GM21619 (cell line): ENCODE measurements around the gene DIAPH3.

Source experiments
- ATAC-seq: cut with Tn5 transposase; IDR thresholded peaks from one replicate; pipeline ENCODE4 v1.9.1; 2021; ENCODE audit not compliant: unreplicated experiment

DIAPH3 gene

DNA sequence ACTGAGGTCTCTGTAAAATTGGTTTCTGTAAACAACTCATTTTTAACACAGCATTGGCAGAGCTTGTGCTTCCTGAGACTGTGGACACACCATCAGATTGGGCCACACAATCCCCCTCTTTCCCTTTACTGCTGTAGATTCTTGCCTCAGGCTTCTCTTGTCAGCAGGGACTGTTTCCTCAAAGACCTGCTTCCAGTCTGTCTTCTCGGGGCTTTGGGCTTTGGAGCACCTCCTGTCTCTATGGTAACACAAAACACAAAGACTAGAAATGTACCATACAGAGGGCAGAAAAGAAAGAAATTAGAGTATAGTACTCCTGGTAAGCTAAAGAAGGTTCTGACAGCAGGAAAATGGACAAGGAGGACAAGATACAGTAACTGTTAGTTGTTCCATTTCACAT lies 484.5 kb downstream of the DIAPH3 start:
- no peak for ATAC-seq

DNA sequence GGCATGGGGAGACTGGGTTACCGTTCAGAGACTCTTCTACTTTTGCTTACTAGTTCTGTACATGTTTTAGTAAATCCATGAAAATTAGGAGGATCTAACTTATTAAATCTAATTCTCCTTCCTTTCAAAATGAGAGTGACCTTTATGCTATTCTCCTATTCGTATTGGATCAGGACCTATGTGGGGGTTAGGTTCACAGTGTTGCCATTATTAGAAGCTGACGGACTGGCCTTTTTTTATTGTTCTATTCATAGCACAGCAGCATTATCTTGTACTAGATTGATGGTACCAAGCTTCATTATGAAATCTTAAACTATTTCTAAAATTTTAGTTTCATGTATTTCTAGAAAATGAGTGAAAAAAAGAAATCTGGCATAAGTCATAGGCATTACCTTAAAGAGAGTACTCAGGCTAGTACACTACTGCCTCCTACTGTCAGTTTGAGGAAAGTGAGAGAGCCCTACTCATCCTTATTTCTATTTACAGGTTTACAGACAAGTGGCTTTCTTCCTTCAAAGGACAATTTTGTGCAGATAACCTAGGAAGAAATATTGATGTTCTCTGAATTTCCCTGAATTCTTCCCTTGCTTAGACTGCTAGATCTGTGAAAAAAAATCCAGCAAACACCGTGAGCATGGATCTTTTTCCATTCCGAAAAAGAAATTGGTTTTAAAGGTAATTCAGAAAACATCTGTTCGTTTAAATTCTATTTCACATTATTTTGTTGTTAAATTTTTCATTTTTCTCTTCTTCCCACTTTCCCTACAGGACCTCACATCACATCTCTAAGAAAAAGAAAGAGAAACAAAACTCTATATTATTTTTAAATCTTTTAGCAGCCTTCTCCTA lies 485.5 kb downstream of the DIAPH3 start:
- no peak for ATAC-seq

DNA sequence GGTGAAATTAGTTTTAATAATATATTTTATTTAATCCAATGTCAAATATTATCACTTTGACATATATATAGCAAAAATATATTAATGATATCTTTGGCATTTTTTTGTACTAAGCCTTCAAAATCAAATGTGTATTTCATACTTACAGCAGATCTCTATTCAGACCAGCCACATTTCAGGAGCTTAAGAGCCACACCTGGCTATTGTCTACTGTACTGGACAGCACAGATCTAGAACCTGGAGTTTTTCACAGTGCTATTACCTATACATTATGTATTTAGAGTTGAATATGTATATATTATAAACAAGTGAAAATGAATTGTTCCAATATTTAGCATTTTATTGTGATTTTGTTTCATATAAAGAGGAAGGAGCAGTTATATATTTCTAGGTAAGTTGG lies 486.3 kb downstream of the DIAPH3 start:
- no peak for ATAC-seq

DNA sequence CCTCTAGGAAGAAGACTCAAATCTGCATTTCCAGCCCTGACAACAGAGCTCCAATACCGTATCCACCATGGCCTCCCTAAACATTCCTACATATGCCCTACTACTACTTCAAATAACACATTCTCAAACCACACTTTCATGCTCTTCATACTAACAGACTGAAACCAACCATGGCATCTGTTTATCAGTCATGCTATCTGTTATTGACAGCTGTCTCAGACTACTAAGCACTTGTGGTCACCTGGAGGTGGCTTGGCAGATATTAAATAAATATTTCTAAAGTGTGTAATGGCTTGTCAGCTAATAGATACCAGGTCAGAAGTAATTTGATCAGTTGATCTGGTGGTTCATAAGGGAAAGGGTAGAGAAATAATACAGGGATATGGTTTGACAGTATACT lies 489.1 kb downstream of the DIAPH3 start:
- no peak for ATAC-seq

DNA sequence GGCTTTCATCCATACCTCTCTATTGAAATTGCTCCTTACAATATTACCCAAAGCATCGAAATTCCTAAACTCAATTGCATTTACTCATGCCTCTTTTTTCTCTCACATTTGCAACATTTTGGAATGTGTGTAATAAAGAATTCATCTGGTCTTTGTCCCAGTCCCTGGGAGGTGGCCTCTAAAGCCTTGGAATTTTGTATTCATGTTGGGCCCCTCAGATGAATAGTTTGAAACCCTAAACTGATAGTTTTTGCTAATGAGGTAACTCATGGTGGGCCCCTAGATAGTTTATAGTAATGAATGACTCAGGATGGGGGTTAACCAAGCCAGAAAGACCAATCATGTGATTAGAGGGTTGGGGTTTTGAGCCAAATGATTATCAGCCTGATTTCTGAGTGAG lies 490.4 kb downstream of the DIAPH3 start:
- ATAC-seq, result no peak

DNA sequence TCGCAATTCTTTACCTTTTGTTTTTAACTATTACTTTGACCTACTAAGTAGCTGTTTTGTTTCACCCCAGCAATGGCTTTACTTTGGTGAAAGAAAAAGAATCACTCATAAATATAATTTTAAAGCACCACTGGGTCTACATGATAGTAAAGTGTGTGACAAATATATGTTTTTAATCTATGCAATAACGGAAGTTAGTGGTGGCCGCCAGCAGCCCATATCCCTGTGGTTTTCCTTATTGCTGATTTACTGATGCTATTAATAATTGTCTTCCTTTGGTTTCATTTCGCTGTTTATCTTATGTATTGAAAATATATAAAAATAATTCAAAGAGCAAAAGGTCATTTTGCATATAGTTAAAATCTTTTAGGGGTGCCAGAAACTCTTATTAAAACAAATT lies 491.3 kb downstream of the DIAPH3 start:
- ATAC-seq, result no peak

DNA sequence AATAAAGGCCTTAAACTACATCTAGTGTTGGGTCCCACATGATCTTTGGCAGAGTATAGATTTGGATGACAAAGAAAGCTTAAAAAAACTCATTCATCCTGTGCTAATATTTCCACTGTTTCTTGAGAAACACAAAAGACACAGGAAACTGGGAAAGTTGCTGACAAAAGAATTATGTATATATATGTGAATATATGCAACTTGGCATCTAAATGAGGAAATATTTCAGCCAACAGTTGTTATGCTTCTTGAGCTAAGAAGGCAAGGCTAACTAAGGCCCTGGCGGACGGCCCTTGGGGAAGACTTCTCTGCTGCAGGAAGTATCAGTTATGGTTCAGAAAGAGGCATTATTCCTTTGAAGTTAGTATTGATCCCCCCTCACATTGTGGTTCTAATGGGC lies 491.8 kb downstream of the DIAPH3 start:
- no peak for ATAC-seq

DNA sequence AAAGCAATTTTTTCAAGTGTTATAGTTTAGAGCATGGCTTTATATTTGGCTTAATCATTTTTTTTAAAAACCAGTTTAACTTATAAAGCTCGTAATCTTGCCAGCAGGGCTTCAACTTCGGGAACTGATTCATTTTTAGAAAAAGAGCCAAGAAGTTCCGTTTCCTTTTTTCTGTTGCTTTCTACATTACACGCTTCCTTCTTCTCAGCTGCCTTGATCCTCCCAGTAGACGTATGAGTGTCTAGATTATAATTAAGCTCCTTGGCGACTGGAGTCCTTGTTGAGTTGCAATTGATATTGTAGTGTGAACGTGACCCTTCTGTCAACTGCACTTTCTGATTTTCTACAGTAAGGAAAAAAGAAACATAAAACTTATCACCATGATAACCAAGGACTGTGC lies 497.2 kb downstream of the DIAPH3 start:
- ATAC-seq, result peak; percentile 48

DNA sequence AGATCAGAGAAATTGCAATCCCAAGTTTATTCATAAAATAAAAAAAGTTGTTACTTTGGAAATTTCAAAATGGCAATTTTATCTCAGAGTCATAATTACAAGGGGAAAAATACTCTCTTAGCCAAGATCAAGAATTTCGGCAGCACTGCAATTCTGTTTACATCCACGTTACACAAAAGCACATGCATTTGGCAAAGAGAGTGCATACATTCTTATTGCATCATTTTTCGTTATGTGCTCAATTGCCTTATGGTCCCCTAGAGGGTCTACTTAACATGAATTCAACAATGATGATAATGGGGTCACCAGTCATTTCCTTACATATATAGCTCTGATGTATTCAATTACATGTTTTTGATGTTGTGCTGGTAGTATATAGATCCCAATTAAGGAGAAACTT lies 498.0 kb downstream of the DIAPH3 start:
- no peak for ATAC-seq

DNA sequence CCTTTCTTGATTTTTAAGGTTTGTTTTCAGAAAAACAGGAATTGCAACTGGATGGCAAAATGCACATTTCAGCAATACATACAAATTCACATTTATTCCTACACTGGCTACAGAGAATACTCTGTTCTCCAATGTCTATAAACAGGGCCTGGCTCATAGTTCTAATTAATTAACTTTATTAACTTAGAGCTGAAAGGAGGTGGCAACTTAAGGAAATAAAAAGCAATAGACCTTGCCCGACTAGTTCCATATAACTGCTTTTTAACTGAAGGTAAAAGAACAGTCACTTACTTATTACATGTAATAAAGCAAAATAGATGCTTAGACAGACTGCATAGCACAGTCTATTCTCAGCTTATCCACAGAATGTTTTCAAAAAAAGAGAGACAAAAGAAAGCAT lies 498.5 kb downstream of the DIAPH3 start:
- no peak for ATAC-seq

DNA sequence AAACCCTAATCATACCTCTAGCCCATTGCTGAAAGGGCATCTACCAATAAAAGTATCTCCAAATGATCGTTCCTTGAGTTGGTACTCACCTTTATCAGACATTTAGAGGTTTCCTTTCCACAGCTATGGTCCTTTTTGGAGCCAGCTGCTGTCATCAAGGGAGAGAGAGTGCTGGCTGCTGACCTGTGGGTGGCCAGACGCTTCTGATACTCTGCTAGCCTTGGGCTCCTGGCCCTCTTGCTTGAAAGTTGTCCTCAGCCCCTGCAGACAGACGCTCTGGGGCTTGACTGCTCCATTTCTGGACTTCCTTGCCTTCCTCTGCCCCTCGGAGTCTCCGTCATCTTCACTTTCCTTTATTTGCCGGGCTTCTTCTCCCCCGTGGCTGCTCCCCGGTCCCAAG lies 499.1 kb downstream of the DIAPH3 start:
- no peak for ATAC-seq

DNA sequence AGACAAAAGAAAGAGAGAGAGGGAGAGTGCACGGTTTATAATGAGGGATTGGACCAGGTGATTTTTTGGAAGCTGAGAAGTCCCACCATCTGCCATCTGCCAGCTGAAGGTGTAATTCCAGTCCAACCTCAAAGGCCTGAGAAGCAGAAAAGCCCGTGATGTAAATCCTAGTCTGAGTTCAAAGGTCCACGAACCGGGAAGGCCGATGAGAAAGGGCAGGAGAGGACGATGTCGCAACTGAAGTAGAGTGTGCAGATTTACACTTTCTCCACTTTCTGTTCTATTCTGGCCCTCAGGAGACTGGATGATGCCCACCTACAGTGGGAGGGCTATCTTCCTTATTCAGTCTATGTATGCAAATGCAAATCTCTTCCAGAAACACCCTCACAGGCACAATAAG lies 500.0 kb downstream of the DIAPH3 start:
- no peak for ATAC-seq

DNA sequence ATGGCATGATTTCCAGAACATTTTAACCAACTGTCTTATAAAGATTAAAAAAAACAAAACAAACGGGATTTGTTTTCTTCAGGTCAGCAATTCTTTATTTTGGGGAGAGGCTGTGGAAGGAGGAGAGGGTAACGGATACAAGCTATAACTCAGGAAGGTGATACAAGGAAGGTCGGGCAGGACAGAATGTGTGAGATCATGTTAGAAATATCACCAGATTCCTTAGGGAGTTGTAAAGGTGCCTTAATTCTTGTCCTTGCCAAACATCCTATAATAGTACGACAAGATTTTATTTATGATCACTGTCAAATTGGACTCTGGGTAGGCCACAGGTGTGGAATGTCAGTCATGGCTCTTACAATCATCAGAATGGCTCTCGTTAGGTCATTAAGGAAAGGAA lies 503.1 kb downstream of the DIAPH3 start:
- no peak for ATAC-seq

DNA sequence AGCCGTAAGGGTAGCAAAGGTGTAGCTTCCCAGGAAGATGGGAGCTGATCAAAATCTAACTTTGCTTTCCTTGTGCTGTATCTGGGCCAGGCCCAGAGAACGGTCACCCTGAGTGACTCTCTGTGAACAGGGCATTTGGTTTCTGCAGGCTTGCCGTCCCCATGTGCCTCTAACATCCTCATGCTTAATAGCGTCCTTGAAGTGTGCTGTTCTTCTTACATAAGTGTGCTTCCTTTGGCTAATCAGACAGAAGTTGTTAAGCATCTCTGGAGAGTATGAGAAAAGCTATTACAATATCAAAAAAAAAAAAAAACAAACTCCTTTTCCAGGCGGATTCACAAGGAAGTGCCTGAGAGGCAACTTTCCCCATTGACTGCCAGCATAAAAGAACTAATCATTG lies 503.7 kb downstream of the DIAPH3 start:
- no peak for ATAC-seq

DNA sequence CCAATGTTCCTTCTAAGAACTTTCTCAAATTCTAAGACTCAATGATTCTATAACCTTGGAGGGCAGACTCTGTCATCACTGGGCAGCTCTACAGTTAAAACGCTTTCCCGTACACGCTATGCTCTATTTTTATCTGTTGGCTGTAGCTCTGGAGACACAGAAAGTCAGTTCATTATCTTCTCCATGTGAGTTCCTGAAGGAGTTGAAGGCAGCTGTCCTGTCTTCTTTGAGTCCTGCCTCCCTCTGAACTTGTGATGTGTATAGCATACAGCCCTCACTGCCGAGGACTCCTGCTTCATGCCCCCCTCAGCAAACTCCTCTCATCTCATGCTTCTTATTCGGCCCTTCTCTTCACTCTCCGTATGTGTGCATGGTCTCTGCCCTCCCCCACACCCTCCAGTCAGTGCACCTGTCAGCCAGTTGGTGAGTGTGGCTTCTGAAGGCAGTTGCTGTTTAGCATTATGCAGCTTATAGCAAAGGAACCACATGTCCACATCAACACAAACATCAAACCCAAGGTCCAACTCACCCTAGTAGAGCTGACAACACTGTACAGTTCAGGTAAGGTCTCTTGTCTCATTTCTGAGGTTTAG lies 504.9 kb downstream of the DIAPH3 start:
- no peak for ATAC-seq

DNA sequence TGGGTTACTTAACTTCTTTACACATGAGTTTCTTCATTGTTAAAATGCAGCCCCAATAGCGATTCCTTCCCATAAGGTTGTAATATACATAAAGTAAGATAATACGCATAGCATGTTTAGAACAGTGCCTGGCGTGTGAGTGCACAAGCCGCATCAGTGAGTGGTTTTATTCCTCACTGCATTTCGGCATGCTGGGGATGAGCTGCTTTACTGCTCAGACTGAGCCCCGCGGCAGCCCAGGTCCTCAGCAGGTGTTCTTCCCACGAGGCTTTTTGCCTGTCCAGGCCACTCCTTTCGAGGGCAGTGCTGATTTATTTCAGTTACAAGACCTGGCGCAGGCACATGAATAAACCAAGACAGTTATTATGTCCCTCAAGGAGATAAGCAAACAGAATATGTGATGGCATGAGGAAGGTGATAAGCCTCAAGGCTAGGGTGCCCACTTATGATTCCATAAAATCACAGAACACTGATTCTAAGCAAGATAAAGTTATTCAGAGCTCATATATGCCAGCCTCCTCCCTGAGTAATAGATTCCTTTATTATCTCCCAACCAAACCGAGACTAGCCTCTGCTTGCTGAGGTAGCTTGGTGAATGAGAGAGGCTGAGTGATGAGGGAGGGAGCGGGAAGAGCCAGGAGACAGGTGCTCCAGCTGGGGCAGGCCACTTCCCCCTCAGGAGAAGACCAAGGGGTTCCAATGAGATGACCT lies 505.5 kb downstream of the DIAPH3 start:
- ATAC-seq, result no peak

DNA sequence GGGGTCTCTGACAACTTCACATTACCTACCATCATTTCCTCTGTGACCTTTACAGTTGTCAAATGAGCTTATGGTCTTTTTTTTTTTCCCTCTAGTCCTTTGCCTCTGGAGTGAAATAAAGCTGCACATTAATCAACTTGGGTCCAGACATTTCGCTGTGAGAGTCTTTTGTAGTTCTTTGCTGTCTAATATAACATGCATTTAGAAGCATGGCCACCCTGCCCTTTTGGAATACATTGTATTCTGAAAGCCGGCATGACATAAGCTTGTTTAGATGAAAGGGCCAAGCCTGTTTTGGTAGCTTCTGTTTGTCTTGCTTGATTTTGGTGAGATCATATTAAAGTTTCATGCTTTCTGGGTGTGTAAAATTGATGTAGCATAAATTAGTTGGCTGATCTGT lies 509.8 kb downstream of the DIAPH3 start:
- no peak for ATAC-seq

DNA sequence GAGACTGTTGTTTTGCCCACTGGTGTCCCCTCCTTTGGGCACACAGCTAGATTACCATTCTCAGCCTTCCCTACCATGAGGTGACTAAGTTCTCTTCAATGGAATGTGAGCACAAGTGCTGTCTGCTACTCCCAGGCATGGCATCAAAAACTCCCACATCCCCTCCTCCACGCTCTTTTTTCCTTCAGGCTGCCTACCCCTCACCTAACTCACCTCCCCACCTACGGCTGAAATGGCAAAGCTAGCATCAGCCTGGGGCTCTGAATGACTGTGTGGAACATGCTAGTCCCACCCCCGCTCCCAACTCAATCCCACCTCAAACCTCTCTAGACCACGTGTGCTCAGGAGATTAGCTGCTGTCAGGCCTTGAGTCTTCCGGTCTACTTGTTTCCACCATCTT lies 512.2 kb downstream of the DIAPH3 start:
- no peak for ATAC-seq

DNA sequence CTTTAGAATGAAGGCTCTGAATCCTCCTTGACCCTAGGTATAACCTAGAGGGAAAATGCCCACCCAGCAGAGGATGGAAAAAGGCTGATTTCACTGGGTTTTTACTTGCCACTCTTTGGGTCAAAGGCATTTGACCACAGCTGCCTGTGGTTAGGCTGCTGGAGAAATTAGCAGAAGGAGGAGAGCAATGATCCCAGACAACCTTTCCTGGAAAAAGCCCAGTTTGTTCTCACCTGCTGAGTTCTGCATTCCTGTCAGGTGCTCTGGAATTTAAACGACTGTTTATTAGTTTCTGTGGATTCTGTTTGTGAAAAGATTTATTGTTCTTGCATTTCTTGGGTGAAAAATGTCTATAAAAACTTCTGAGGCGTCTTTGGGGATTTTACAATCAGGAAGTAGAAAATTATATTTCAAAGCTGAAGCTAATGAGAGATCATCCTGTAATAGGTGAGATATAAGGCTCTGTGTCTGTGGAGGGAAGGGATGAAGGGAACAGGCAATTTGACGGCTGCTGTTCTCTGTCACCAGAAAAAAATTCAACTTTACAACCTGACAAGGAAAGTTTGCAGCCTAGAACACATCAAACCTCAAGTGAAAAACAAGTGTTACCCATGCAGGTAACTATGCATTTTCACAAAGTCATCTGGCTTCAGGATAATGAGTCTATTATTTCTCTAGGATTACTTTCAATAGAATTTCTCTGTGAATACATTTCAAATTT lies 519.7 kb downstream of the DIAPH3 start:
- ATAC-seq, result no peak

DNA sequence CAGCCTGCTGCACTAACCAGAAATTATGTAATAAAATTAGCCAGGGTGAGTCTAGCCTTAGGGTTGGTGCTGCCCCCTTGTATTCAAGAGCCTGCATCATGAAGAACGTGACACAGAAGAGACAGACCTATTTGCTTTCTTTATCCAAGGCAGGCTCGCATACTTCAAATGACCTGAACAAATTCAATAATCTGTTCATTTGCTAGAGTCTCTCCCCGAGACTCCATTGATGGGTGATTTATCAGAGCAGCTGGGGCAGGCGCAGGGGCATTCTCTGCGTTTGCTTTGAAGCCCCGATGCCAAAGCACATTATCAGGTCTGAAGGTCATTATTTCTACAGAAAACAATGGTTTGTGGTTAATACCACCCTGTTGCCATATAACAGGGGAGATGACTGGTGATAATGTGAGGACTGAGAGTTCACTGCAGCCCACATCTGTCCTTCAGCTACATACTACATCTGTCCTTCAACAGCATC lies 520.3 kb downstream of the DIAPH3 start:
- no peak for ATAC-seq

DNA sequence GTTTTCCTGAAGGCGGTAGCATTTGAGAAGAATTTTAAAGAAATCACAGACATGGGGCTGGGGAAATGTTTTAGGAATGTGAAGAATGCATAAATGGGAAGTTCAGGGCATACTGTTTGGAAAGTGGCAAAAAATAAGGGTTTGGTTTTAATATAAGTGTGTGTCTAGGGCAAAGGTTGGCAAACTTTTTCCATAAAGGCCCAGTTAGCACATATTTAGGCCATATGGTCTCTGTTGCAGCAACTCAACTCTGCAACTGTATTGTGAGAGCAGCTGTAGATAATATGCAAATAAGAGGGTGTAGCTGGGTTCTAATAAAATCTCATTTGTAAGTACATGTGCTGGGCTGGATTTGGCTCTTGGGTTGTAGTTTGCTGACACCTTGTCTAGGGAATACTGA lies 521.9 kb downstream of the DIAPH3 start:
- no peak for ATAC-seq
